GM12872 (cell line): ENCODE results near the gene PAM.

Experiments used
- TF ChIP-seq, protein P1 (sequence below): IDR thresholded peaks from 3 replicates; pipeline ENCODE4 v1.5.1; 2011; ENCODE audit warnings: low read depth, mild to moderate bottlenecking, low read length, moderate library complexity; ENCODE audit not compliant: insufficient read depth

PAM gene

GRCh38 chr5:102800427-102800826 is 45.3 kb downstream of the PAM start:
- TF ChIP-seq, protein P1, sequence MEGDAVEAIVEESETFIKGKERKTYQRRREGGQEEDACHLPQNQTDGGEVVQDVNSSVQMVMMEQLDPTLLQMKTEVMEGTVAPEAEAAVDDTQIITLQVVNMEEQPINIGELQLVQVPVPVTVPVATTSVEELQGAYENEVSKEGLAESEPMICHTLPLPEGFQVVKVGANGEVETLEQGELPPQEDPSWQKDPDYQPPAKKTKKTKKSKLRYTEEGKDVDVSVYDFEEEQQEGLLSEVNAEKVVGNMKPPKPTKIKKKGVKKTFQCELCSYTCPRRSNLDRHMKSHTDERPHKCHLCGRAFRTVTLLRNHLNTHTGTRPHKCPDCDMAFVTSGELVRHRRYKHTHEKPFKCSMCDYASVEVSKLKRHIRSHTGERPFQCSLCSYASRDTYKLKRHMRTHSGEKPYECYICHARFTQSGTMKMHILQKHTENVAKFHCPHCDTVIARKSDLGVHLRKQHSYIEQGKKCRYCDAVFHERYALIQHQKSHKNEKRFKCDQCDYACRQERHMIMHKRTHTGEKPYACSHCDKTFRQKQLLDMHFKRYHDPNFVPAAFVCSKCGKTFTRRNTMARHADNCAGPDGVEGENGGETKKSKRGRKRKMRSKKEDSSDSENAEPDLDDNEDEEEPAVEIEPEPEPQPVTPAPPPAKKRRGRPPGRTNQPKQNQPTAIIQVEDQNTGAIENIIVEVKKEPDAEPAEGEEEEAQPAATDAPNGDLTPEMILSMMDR, result no peak

GRCh38 chr5:102801371-102801770 is 46.3 kb downstream of the PAM start:
- TF ChIP-seq, protein P1, result no peak

DNA sequence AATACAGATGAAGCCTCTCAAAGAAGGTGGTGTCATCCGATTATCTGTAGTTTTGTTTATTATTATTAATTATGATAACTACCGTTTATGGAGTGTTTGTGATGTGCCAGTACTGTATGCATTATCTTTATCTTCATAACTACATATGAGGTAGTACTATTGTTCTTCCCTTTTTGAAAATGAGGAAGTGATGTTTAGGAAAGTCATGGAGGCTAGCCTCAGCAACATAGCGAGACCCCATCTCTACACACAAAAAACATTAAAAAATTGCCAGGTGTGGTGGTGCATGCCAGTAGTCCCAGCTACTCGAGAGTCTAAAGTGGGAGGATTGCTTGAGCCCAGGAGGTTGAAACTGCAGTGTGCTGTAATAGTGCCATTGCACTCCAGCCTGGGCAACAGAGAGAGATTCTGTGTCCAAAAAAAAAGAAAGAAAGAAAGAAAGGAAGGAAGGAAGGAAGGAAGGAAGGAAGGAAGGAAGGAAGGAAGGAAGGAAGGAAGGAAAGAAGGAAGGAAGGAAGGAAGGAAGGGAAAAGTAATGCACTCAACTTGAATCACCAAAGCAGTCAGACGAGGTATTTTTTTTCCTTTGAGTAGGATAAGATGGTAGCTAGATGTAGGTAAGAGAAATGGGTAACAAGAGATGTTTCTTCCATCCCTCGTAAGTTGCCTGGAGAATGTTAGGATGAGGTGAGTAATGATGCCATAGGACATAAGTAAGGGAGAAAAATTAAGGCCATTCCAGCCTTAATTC is 47.8 kb downstream of the PAM start:
- TF ChIP-seq, protein P1, result no peak

DNA sequence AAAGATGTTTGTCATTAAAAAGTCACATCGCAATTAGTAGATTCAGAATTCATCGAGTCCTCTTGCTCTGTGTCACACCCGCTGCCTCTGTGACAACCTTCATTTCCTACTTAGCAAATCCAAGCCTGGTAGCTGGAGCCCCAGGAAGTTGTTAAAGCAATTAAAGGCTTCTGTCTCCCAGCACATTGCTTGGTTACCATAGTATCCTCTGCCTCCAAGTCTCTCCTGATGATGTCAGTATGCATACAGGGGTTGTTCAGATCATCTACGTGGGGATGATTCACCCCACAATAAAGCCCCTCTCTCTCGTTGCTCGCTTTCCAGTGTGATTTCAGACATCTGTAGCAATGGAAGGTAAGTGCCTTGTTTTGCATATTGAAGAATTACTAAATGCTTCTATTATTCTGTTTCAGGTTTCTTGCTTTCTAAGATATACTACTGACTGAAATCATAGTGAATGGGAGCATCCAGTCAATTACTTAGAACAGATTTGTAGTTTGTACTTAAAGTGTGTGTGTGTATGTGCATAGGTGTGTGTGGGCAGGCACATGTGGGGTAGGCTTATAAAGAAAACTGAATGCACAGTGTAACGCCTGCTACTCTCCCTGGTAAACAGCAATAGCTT is 52.9 kb downstream of the PAM start:
- TF ChIP-seq, protein P1, result no peak

DNA sequence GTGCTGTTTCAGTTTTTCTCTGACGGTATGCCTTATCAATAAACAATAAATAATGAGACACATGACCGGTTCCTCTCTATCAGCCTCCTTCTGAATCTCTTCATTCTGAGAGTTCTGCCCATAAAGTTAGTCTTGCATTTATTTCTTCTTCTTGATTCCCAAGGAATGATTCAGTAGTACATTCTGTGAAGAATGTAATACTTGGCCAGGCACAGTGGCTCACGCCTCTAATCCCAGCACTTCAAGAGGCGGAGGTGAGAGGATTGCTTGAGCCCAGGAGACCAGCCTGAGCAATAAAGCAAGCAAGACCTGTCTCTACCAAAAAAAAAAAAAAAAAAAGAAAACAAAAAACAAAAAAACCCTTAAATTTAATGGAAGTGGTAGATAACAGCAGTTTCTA is 53.9 kb downstream of the PAM start:
- TF ChIP-seq, protein P1, result no peak

DNA sequence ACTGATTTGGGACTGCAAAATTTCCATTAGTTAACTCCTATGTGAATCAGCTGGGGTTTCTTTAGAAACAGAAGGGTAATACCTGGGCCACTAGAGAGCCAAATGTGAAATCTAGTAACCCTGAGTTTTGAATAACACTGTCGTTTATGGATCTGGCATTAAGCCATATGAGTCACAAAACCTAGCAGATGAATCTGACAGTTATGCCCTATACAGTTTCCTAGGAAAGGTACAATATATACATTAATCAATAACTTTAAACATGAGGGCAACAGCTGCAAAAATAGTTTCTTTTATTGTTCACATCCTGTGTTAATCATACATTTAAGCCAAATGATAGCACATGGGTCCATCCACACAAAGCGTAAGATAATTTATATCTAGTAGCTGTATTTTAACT is 56.9 kb downstream of the PAM start:
- TF ChIP-seq, protein P1, result no peak

GRCh38 chr5:102813740-102814139 is 58.6 kb downstream of the PAM start:
- TF ChIP-seq, protein P1, result no peak
